Hepatic stellate cell (primary cell): ENCODE measurements around the gene OR6C3.
"Not testable (repeated sequence)": the region's sequence is repeated elsewhere in the genome, so short reads cannot be mapped to it uniquely, and the experiment has no call there.

Source experiments
- DNase-seq: peaks from one replicate; pipeline ENCODE4 v3.0.0; 2011; ENCODE audit warnings: low spot score

Gene OR6C3

GRCh38 chr12:55330446-55330845, at the start of gene OR6C3:
OR6C3 (plus strand) TSS chr12:55330746; CDS start chr12:55331701, 955 bp downstream.
- DNase-seq: no peak

GRCh38 chr12:55280991-55281390, 49.6 kb upstream of the OR6C3 start:
- DNase-seq: no peak

DNA sequence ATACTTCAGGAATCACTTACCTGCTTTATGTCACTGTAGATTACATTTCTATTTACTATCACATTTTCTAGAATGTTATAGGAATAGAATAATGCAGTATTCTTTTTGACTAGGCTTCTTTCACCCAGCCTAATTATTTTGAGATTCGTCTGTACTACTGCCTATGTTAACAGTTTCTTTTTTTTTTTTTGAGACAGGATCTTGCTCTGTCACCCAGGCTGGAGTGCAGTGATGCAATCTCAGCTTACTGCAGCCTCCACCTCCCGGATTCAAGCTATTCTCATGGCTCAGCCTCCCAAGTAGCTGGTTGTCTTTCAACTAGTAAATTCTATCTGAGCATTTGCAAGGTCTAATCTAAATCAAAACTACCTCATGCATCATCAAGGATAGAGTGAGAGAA, 40.5 kb upstream of the OR6C3 start:
- no peak for DNase-seq

DNA sequence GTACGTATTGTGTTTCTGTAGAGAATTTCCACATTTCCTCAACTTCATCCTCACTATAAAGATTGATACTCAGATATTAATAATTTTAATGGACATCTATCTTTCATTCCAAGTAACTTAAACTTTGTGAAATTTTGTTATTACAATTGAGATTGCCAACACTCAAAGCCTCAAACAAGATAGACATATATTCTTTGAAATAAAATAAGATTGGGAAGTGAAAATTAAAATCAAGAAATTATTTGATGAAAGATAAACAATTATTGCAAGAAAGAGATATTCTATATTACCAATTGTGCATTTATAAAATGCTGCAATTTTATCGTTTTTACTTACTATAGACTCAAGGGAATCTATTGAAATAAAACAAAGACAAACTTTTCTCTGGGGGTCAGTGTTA, 34.1 kb upstream of the OR6C3 start, which contains the start of gene OR6C6:
Gene OR6C6 (minus strand): TSS at position 101 of the 400 bp plus-strand sequence. CDS start 1,337 bp downstream, outside the sequence.
- no peak for DNase-seq

DNA sequence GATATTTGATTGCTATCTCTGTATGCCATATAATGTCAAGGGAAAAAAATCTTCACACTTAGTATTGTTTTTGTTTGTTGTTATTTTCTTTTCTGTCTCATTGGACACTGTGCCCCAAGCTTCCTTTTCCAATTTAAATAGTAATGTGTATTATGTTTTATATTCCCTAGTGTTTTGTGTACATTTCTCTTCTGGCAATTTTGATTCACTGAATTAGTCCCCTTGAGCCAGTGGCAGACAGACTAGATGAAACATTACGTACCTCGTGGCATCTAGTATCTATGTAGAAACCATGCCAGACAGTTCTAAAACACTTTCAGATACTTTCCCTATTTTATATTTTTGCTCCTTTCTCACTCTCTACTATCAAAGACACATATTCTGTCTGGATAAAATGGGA, 16.5 kb upstream of the OR6C3 start, which contains the start of gene OR6C1:
Gene OR6C1 (plus strand): TSS at position 301 of the 400 bp plus-strand sequence. CDS start 6,257 bp downstream, outside the sequence.
- no peak for DNase-seq

DNA sequence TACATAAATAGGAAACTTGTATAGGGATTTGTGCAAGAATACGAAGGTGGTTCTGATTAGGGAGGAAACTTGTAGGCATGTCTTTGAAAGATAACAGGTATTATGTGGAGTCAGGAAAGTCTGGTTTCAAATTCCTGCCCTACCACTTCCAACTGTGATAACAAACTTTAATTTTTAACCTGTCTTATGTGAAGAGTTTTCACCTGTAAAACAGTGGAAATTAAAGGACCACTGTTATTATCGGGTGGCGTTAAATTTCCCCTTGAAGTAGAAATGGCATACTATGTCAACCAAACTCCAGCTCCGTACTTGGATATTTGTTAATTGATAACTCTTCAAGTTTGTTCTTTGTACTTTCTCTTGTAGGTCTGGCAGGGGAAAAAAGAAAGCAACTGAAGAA, 10.3 kb upstream of the OR6C3 start:
- no peak for DNase-seq

GRCh38 chr12:55325801-55326200, 4.7 kb upstream of the OR6C3 start:
- DNase-seq: not testable (repeated sequence)

DNA sequence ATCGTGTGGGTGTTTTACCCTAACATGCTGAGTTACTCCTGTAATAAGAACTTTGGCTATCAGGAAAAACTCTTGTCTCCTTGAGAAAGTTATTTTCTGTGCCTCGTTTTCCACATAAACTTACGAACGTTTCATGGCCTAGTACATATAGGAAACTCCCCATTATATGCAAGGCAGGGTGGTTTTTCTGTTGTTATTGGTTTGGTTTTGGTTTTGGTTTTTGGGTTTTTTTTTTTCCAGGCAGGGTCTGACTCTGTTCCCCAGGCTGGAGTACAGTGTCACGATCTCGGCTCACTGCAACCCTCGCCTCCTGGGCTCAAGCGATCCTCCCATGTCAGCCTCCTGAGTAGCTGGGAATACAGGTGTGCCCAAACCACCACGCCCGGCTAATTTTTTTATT, 5.5 kb downstream of the OR6C3 start:
- no peak for DNase-seq

- DNase-seq: not testable (repeated sequence)
Observed at GRCh38 chr12:55355338-55355737, 24.8 kb downstream of the OR6C3 start.

GRCh38 chr12:55362675-55363074, 32.1 kb downstream of the OR6C3 start, which contains the start of gene OR6C75:
OR6C75 (plus strand) TSS chr12:55362975; CDS start chr12:55365111, 2,136 bp downstream.
- DNase-seq: no peak

DNA sequence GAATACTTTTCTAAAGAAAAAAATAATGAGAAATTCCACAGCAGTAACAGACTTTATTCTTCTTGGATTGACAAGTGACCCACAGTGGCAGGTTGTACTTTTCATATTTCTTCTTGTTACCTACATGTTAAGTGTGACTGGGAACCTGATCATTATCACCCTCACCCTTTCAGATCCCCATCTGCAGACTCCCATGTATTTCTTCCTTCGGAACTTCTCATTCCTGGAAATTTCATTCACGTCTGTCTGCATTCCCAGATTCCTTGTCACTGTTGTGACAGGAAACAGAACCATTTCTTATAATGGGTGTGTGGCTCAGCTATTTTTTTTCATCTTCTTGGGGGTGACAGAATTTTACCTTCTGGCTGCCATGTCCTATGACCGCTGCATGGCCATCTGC, 34.5 kb downstream of the OR6C3 start:
- DNase-seq: no peak

DNA sequence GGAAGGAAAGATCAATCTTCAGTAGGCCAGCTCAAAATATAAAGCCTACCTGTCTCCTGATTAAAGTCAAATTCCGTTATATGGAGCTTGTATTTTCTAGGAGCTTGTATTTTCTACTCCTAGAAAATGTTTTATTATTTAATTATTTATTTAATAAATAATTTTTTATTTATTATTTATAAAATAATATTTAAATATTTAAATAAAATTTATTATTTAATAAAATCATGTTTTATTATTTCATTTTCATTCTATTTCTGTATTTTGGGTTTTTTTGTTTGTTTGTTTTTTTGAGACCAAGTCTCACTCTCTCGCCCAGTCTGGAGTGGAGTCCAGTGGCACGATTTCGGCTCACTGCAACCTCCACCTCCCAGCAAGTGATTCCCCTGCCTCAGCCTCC, 42.0 kb downstream of the OR6C3 start:
- DNase-seq: no peak
